Liver (tissue), 9 donors: Measurements from ENCODE around the gene USP31. TPM values are rescaled to one million over a fixed set of nuclear protein-coding genes. Genes with fewer than 3 reads are reported as not detected.

ENCODE experiments used
- DNase-seq: peaks from one replicate; pipeline ENCODE4 v3.0.0-alpha.2; 2017; ENCODE audit warnings: low spot score
- H3K27ac ChIP-seq, 2 donors: one replicate each; pipeline ENCODE4 v1.7.0; 2013; ENCODE audit warnings: inconsistent platforms in 2 of 2, low read length in 2 of 2, control low read depth in 1 of 2, low read depth in 1 of 2, mild to moderate bottlenecking in 1 of 2
- H3K27me3 ChIP-seq, 4 donors: one replicate each; pipeline versions ENCODE4 v1.6.1 to v1.7.0; 2013; ENCODE audit warnings: low read length in 3 of 4, inconsistent platforms in 1 of 4, mild to moderate bottlenecking in 1 of 4, moderate library complexity in 1 of 4; ENCODE audit not compliant: control insufficient read depth in 4 of 4, insufficient read depth in 4 of 4
- H3K36me3 ChIP-seq, 4 donors: one replicate each; pipeline versions ENCODE4 v1.6.1 to v1.7.0; 2013; ENCODE audit warnings: low read length in 3 of 4, mild to moderate bottlenecking in 3 of 4, low read depth in 1 of 4, moderate library complexity in 1 of 4; ENCODE audit not compliant: control insufficient read depth in 4 of 4, insufficient read depth in 3 of 4
- H3K4me1 ChIP-seq, 4 donors: one replicate each; pipeline versions ENCODE4 v1.6.1 to v1.7.0; 2013; ENCODE audit warnings: low read length in 3 of 4, mild to moderate bottlenecking in 3 of 4, moderate library complexity in 1 of 4; ENCODE audit not compliant: control insufficient read depth in 4 of 4, insufficient read depth in 4 of 4
- H3K4me3 ChIP-seq, 3 donors: one replicate each; pipeline versions ENCODE4 v1.6.1 to v1.7.0; 2013; ENCODE audit warnings: low read length in 3 of 3, control low read depth in 1 of 3, low read depth in 1 of 3, mild to moderate bottlenecking in 1 of 3
- H3K9ac ChIP-seq, 2 donors: one replicate each; pipeline ENCODE4 v1.7.0; 2013; ENCODE audit warnings: low read length in 2 of 2, mild to moderate bottlenecking in 2 of 2, moderate library complexity in 2 of 2, control low read depth in 1 of 2, low read depth in 1 of 2
- H3K9me3 ChIP-seq, 4 donors: one replicate each; pipeline versions ENCODE4 v1.6.1 to v1.7.0; 2013; ENCODE audit warnings: low read length in 3 of 4; ENCODE audit not compliant: control insufficient read depth in 4 of 4
- ATF3 ChIP-seq: IDR thresholded peaks from 2 replicates; pipeline ENCODE4 v1.6.1; 2016; ENCODE audit warnings: antibody characterized with exemption
- CTCF ChIP-seq: fragments of 150-350 bp; IDR thresholded peaks from 2 replicates; pipeline ENCODE4 v1.5.1; 2017; ENCODE audit warnings: improper control_type of control experiment, low read depth, low read length; ENCODE audit not compliant: missing input control
- EGR1 ChIP-seq, 2 donors: IDR thresholded peaks; 2 replicates each; pipeline ENCODE4 v1.6.1; 2016 to 2018; ENCODE audit warnings: antibody characterized with exemption in 2 of 2, low read depth in 2 of 2
- FOXA2 ChIP-seq: IDR thresholded peaks from 2 replicates; pipeline ENCODE4 v1.6.1; 2016; ENCODE audit warnings: antibody characterized with exemption
- GABPA ChIP-seq, 2 donors: IDR thresholded peaks in 1 of 2; conservative IDR thresholded peaks in 1 of 2; 2 replicates each; pipeline ENCODE4 v1.6.1; 2016; ENCODE audit warnings: antibody characterized with exemption in 2 of 2, mild to moderate bottlenecking in 1 of 2, moderate library complexity in 1 of 2
- HNF4A ChIP-seq, 2 donors: conservative IDR thresholded peaks; 2 replicates each; pipeline ENCODE4 v1.6.1; 2016; ENCODE audit warnings: antibody characterized with exemption in 2 of 2, mild to moderate bottlenecking in 2 of 2
- HNF4G ChIP-seq: IDR thresholded peaks from 2 replicates; pipeline ENCODE4 v1.6.1; 2016; ENCODE audit warnings: antibody characterized with exemption
- JUND ChIP-seq, 2 donors: IDR thresholded peaks; 2 replicates each; pipeline ENCODE4 v1.6.1; 2016; ENCODE audit warnings: antibody characterized with exemption in 2 of 2
- MAX ChIP-seq: IDR thresholded peaks from 2 replicates; pipeline ENCODE4 v1.6.1; 2016; ENCODE audit warnings: antibody characterized with exemption
- RAD21 ChIP-seq, 2 donors: IDR thresholded peaks; 2 replicates each; pipeline ENCODE4 v1.6.1; 2016; ENCODE audit warnings: antibody characterized with exemption in 2 of 2, mild to moderate bottlenecking in 2 of 2
- REST ChIP-seq: IDR thresholded peaks from 2 replicates; pipeline ENCODE4 v1.6.1; 2016; ENCODE audit warnings: antibody characterized with exemption, mild to moderate bottlenecking
- RXRA ChIP-seq, 2 donors: IDR thresholded peaks; 2 replicates each; pipeline ENCODE4 v1.6.1; 2017 to 2018; ENCODE audit warnings: antibody characterized with exemption in 2 of 2, mild to moderate bottlenecking in 1 of 2
- SP1 ChIP-seq: IDR thresholded peaks from 2 replicates; pipeline ENCODE4 v1.6.1; 2018; ENCODE audit warnings: antibody characterized with exemption, mild to moderate bottlenecking
- TAF1 ChIP-seq: conservative IDR thresholded peaks from 2 replicates; pipeline ENCODE4 v1.6.1; 2016; ENCODE audit warnings: antibody characterized with exemption, mild to moderate bottlenecking
- YY1 ChIP-seq: IDR thresholded peaks from 2 replicates; pipeline ENCODE4 v1.6.1; 2016; ENCODE audit warnings: antibody characterized with exemption, mild to moderate bottlenecking
- ZBTB33 ChIP-seq: IDR thresholded peaks from 2 replicates; pipeline ENCODE4 v1.6.1; 2016; ENCODE audit warnings: antibody characterized with exemption
- WGBS: extraction: QIAGEN DNeasy Blood & Tissue Kit; methylation state at CpG from one replicate; pipeline ENCODE4 v1.1.7; 2013; 5-methylcytosine and 5-hydroxymethylcytosine counted together
- polyA plus RNA-seq, 2 donors: library from polyadenylated mRNA; stranded (reverse) in 1 of 2; unstranded in 1 of 2; fragments of 200-250 nt in 1 of 2; fragments of >200 nt in 1 of 2; fragmentation: Nextera tagmentation in 1 of 2; extraction: Ambion mirVana in 1 of 2; gene quantifications; one replicate each; pipeline versions ENCODE4 v1.2.1 to v1.2.3, GENCODE V29; 2013 to 2015
- total RNA-seq, 2 donors: library from RNA; depleted of rRNA; stranded (reverse); fragments of >200 nt; gene quantifications; one replicate each; pipeline ENCODE4 v1.2.3, GENCODE V29; 2014
- donor health status: healthy.
- donor health status: healthy.
- donor health status: healthy.
- donor health status: healthy.
- donor health status: healthy.

USP31 gene
- total and polyA plus RNA-seq, 4 donors: 2.4 to 16.4 (median 3.8) TPM

GRCh38 chr16:23143391-23143790 is 5.9 kb downstream of the USP31 start:
- Histone ChIP-seq H3K9ac (no peak overlapping the region), H3K9me3 (peaks cover 0 to 4% (median 1%) of the 10 kb centered on the region in 4 donors), H3K27ac (no peak overlapping the region), H3K36me3 (no peaks in the 10 kb centered on the region), H3K4me3 (no peak overlapping the region), H3K27me3 (no peaks in the 10 kb centered on the region), H3K4me1 (peaks cover 6 to 26% (median 16%) of the 10 kb centered on the region in 4 donors)
- no peak for TF ChIP-seq REST
- no peak for TF ChIP-seq YY1
- TF ChIP-seq JUND (IDR thresholded peaks at IDR 0.05): no peak
- TF ChIP-seq RAD21 (IDR thresholded peaks at IDR 0.05): no peak
- no peak for TF ChIP-seq SP1
- no peak for TF ChIP-seq ZBTB33
- no peak for TF ChIP-seq MAX
- TF ChIP-seq GABPA (IDR thresholded peaks at IDR 0.05 in 1 of 2, conservative IDR thresholded peaks at IDR 0.05 in 1 of 2): no peak
- TF ChIP-seq RXRA (IDR thresholded peaks at IDR 0.05): no peak
- no peak for TF ChIP-seq HNF4A (conservative IDR thresholded peaks at IDR 0.05)
- TF ChIP-seq CTCF: no peak
- TF ChIP-seq TAF1: no peak
- no peak for TF ChIP-seq EGR1 (IDR thresholded peaks at IDR 0.05; ENCODE audit: low read depth in 2 of 2)
- TF ChIP-seq HNF4G: no peak
- TF ChIP-seq ATF3: no peak
- no peak for TF ChIP-seq FOXA2
- DNase-seq: no peak
- 96% methylated on average over 3 of the region's 3 CpGs for WGBS
